Left hindlimb (tissue), 1 donor: ENCODE measurements around the gene NYNRIN.

Experiments used
- DNase-seq: peaks from one replicate; pipeline ENCODE4 v3.0.0-alpha.2; 2018

The NYNRIN gene

DNA sequence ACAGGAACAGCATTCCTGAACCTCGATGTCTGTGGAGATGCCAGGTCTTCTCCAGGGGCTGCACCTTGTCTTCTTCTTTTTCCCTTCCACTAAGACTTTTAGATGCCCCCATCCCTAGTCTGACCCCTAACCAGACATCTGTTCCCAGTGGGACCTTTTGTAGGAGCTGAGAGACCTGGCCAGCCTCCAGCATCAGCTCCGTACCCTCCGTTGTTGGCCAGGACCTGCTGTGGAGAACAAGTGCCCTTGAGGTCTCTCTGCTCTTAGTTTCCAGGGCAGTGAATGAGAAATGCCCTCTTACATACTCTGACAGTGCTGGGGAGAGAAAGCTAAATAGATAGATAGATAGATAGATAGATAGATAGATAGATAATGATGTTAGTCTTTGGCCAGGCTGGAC, 60.5 kb downstream of the NYNRIN start:
- DNase-seq = no peak

DNA sequence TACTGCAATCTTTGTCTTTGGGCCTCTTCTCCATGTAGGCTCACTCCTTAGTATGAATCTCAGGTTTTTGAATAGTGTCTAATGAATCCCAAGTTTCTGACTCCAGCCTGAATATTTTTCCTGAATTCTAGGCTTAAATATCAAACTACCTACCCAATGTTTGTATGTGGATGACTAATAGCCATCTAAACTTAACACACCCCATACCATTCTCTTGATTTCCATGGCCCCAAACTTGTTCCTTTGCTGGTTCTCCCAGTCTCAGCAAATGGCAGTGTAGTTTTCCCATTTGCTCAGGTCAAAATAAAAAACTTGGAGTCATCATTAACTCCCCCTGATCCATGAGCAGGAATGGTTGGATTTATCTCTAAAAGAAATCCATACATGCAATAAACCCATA, 62.5 kb downstream of the NYNRIN start:
- DNase-seq = no peak

DNA sequence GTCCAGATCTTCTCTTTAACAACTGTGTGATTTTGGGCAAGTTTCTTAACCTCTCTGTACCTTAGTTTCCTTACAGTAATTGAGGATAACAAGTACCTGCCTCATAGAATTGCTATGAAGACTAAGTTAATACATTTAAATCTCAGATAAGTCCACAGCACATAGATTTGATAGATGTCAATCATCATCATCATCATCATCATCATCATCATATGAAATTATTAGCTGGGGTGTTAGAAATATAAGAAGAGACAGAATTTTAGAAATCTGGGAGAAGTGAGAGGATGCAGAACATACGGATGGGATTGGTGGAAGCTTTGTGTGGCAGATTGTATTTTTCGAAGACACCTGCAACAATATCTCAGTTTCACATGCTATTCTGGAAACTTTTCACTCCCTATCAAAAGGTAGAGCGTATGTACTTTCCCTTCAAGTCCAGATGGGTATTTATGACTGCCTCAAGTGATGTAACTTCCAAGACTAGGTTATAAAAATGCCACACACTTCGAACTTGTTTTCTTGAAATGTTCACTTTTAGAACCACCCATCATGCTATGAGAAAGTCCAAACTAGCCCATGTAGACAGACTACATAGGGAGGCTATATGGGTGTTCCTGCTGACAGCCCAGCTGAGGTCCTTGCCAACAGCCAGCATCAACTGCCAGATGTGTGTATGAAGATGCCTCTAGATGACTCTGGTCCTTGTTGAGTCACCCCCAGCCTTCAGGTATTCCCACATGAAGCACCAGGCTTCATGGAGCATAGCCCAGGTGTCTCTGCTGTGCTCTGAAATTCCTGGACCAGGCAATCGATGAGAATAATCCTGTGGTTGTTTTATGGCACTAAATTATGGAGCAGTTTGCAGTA, 64.4 kb downstream of the NYNRIN start:
- DNase-seq = no peak

DNA sequence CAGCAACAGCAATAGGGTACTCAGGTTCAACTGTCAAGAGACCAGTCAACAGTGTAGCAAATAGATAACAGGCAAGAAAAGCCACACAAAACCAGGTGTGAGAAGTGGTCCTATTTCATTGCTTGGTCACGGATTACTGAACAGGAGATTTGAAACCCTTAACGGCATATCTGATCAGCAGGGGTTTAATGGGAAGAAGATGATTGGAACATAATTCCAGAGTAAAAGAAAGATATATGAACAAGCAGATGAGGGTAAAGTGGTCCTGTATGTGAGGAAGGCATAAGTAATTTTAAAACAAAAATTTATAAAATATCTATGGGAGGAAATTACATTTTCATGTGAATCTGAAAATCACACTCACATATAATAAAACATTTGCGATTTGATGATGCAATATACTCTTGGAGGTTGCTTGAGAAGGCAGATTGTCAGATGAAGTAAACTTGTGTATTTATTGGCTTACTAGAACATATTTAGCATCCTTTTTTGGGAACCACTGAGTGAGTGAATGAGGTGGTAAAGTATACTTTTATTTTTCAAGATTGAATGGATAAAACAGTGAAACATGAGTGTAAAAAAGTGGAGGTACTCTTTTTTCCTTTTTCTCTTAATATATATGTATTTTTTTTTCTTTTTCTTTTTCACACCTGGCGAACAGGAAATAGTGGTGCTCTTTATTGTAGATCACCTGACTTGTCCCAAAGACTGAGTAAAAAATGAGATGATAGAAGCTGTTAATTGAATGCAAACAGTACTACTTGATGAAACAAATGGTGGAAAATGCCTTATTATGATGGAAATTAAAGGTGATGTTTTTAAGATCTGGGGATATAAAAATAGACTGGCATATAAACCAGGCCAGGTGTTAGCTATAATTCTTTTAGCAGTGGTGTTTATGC, 65.3 kb downstream of the NYNRIN start:
- no peak for DNase-seq

DNA sequence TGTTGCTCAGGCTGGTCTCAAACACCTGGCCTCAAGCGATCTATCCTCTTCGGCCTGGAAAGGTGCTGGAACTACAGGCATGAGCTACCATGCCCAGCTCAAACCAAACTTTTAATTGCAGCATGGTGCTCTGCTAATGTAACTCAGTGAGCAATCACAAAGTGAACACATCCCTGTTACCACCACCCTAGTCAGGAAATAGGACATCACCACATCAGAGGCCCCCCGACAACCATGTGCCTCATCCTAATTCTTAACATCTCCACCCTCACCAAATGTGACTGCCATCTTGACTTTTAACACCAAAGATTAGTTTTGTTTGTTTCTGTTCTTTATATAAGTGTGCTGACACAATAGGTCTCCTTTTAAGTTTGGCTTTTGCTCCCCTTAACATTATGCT, 66.6 kb downstream of the NYNRIN start:
- DNase-seq = no peak

DNA sequence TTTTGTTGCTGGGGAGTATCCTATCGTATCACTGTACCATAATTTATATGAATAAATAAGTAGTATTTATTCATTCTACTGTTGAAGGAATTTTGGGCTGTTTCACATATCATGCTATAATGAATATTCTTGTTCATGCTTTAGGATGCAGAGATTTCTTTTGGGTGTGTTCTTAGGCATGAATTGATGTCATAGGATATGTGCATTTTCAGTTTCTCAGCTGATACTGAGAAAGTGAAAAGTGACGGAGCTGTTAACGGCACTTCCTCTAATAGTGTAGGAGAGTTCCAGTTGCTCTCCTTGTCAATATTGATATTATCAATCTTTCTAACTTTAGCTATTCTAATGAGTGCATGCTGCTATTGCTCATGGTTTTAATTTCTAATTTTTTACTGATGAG, 67.0 kb downstream of the NYNRIN start:
- DNase-seq = no peak
